Gastrocnemius medialis (tissue), 4 donors: Measurements from ENCODE around the gene HEBP1.

Experiments used
- CTCF ChIP-seq, 5 experiments: fragments of 450-650 bp in 3 of 5; fragments of 200-600 bp in 2 of 5; sonication (generic) in 2 of 5; IDR thresholded peaks in 4 of 5; conservative IDR thresholded peaks in 1 of 5; 1 replicate in 4 of 5; 2 replicates in 1 of 5; pipeline ENCODE4 v1.5.1; 2016 to 2019; ENCODE audit warnings: antibody characterized with exemption in 5 of 5, mild to moderate bottlenecking in 3 of 5, moderate library complexity in 3 of 5
- POLR2A ChIP-seq, 2 donors: fragments of 450-650 bp; IDR thresholded peaks; one replicate each; pipeline ENCODE4 v1.6.1; 2017; ENCODE audit warnings: antibody characterized with exemption in 2 of 2, mild to moderate bottlenecking in 2 of 2, moderate library complexity in 2 of 2

- TF ChIP-seq CTCF (IDR thresholded peaks at IDR 0.05 in 4 of 5, conservative IDR thresholded peaks at IDR 0.05 in 1 of 5): no peak
- no peak for TF ChIP-seq POLR2A (IDR thresholded peaks at IDR 0.05)
Measured at GRCh38 chr12:12982331-12982730, 17.7 kb downstream of the HEBP1 start.
